Endothelial cell of umbilical vein (primary cell): ENCODE measurements around the gene TTC4. TPM values are rescaled to one million over a fixed set of nuclear protein-coding genes. Genes with fewer than 3 reads are reported as not detected.

Source experiments
- BruUV-seq: library from RNA; stranded (reverse); fragments of 400-500 nt; replicated peaks from 2 replicates; lab custom pipeline; 2021; lab: Mats Ljungman, UMichigan
- CTCF ChIA-PET: fragments of 300-600, 350-600 bp; sonication (Branson Sonifier 250); formaldehyde crosslinking; loops from one replicate; lab custom pipeline; 2021; ENCODE audit warnings: antibody characterized with exemption, inconsistent platforms; lab: Charles Lee
- POLR2A ChIA-PET: fragments of 300-600, 350-600 bp; sonication (Branson Sonifier 250); formaldehyde crosslinking; loops from one replicate; lab custom pipeline; 2021; ENCODE audit warnings: antibody characterized with exemption, inconsistent platforms; lab: Charles Lee
- DNase-seq: peaks from one replicate; pipeline ENCODE4 v3.0.0-alpha.2; 2011; ENCODE audit warnings: low read depth, low spot score
- FAIRE-seq: peaks from 2 replicates; lab custom pipeline; 2011; peaks lifted over from hg19 to GRCh38; lab: Jason Lieb, UNC
- H2AFZ ChIP-seq: 2 replicates; pipeline ENCODE4 v1.6.0; 2012; ENCODE audit warnings: low read depth, low read length, control low read depth, inconsistent platforms
- H3K27ac ChIP-seq: 2 replicates; pipeline ENCODE4 v1.5.1; 2011; ENCODE audit warnings: low read depth, mild to moderate bottlenecking, control low read depth, low read length, moderate library complexity; ENCODE audit not compliant: insufficient read depth
- H3K27me3 ChIP-seq, 2 experiments: 2 replicates each; pipeline versions ENCODE4 v1.6.0 to v1.6.1; 2011; ENCODE audit warnings: low read length in 2 of 2, mixed read lengths in 1 of 2; ENCODE audit not compliant: control insufficient read depth in 2 of 2, insufficient read depth in 2 of 2
- H3K36me3 ChIP-seq, 2 experiments: 2 replicates in 1 of 2; 3 replicates in 1 of 2; pipeline ENCODE4 v1.5.1; 2011; ENCODE audit warnings: low read length in 2 of 2, mild to moderate bottlenecking in 1 of 2, moderate library complexity in 1 of 2; ENCODE audit not compliant: control insufficient read depth in 2 of 2, insufficient read depth in 2 of 2; ENCODE audit errors: extremely low read depth in 1 of 2
- H3K4me1 ChIP-seq: 3 replicates; pipeline ENCODE4 v1.5.1; 2011; ENCODE audit warnings: mild to moderate bottlenecking, low read length; ENCODE audit not compliant: control insufficient read depth, insufficient read depth; ENCODE audit errors: extremely low read depth
- H3K4me2 ChIP-seq: 2 replicates; pipeline ENCODE4 v1.6.1; 2011; ENCODE audit warnings: low read length, control low read depth, mixed read lengths; ENCODE audit not compliant: insufficient read depth
- H3K4me3 ChIP-seq, 3 experiments: fragments of 200-600 bp in 1 of 3; sonication (generic), shearing (Covaris generic) in 1 of 3; replicated peaks in 1 of 3; 2 replicates each; pipeline ENCODE4 v1.5.1; 2011 to 2016; ENCODE audit warnings: control low read depth in 3 of 3, low read length in 3 of 3, mild to moderate bottlenecking in 2 of 3, inconsistent platforms in 1 of 3, low read depth in 1 of 3, moderate library complexity in 1 of 3; ENCODE audit not compliant: insufficient read depth in 1 of 3
- H3K79me2 ChIP-seq: 2 replicates; pipeline ENCODE4 v1.6.0; 2012; ENCODE audit warnings: low read length, inconsistent platforms; ENCODE audit not compliant: control insufficient read depth, insufficient read depth
- H3K9ac ChIP-seq: replicated peaks from 2 replicates; pipeline ENCODE3; 2011; ENCODE audit warnings: low read length, control low read depth; ENCODE audit not compliant: insufficient read depth; ENCODE audit errors: extremely low read depth
- H3K9me1 ChIP-seq: replicated peaks from 3 replicates; pipeline ENCODE4 v1.6.0; 2011; ENCODE audit warnings: mild to moderate bottlenecking, low read length; ENCODE audit not compliant: control insufficient read depth, insufficient read depth; ENCODE audit errors: extremely low read depth
- H3K9me3 ChIP-seq: replicated peaks from 2 replicates; pipeline ENCODE4 v1.5.1; 2012; ENCODE audit warnings: low read length, inconsistent platforms; ENCODE audit not compliant: control insufficient read depth, insufficient read depth
- H4K20me1 ChIP-seq: replicated peaks from 2 replicates; pipeline ENCODE3; 2011; ENCODE audit warnings: mild to moderate bottlenecking, low read length; ENCODE audit not compliant: control insufficient read depth, insufficient read depth; ENCODE audit errors: extremely low read depth
- EZH2 ChIP-seq: IDR thresholded peaks from 2 replicates; pipeline ENCODE4 v1.6.1; 2012; ENCODE audit warnings: borderline replicate concordance, low read depth, mild to moderate bottlenecking, moderate library complexity, low read length, inconsistent platforms; ENCODE audit not compliant: severe bottlenecking
- FOS ChIP-seq: IDR thresholded peaks from 2 replicates; pipeline ENCODE4 v1.6.1; 2011; ENCODE audit warnings: mild to moderate bottlenecking, low read length, moderate library complexity, borderline replicate concordance; ENCODE audit not compliant: insufficient read depth
- GATA2 ChIP-seq: IDR thresholded peaks from 2 replicates; pipeline ENCODE4 v1.7.0; 2011; ENCODE audit warnings: low read depth, mild to moderate bottlenecking, moderate library complexity, mixed read lengths, low read length; ENCODE audit not compliant: insufficient read length, insufficient read depth
- JUN ChIP-seq: IDR thresholded peaks from 2 replicates; pipeline ENCODE4 v1.6.1; 2011; ENCODE audit warnings: borderline replicate concordance, low read depth; ENCODE audit not compliant: insufficient read length, insufficient read depth
- MYC ChIP-seq: IDR thresholded peaks from one replicate; pipeline ENCODE4 v1.6.1; 2011; ENCODE audit warnings: mild to moderate bottlenecking, low read depth, low read length
- POLR2A ChIP-seq: IDR thresholded peaks from 2 replicates; pipeline ENCODE4 v1.6.1; 2012; ENCODE audit warnings: low read depth, mild to moderate bottlenecking, control low read depth, low read length
- POLR2AphosphoS5 ChIP-seq: IDR thresholded peaks from 2 replicates; pipeline ENCODE4 v1.6.1; 2012; ENCODE audit warnings: low read depth, mild to moderate bottlenecking, control low read depth, low read length, moderate library complexity; ENCODE audit not compliant: insufficient read depth
- dilution Hi-C: fragments of 300-500 bp; cut with MboI; formaldehyde crosslinking; loops from one replicate; pipeline ENCODE4 v1.15.0; 2019; ENCODE audit warnings: low sequenced_read_pairs; ENCODE audit not compliant: extremely low pct_ligation_motif_present
- intact Hi-C: fragments of 100-400 bp; cut with micrococcal nuclease; formaldehyde crosslinking; loops from one replicate; pipeline ENCODE4 v1.10.0; 2022
- polyA plus RNA-seq, 4 experiments: library from polyadenylated mRNA; depleted of rRNA in 3 of 4; stranded (reverse) in 3 of 4; unstranded in 1 of 4; fragments of >200 nt; gene quantifications; 2 replicates each; pipeline versions ENCODE4 v1.2.1 to v1.2.3, GENCODE V29; 2011 to 2012; ENCODE audit warnings: missing spikeins in 1 of 4
- total RNA-seq: library from RNA; stranded (reverse); gene quantifications from 2 replicates; pipeline ENCODE4 v1.2.3, GENCODE V29; 2021
- TF ChIP-seq, protein P1 (sequence below): IDR thresholded peaks from 2 replicates; pipeline ENCODE4 v1.6.1; 2011; ENCODE audit not compliant: insufficient read depth, insufficient read length
- TF ChIP-seq, protein P2 (sequence below), 2 donors: IDR thresholded peaks; 1 replicate in 1 of 2; 2 replicates in 1 of 2; pipeline ENCODE4 v1.5.1; 2011; ENCODE audit warnings: low read length in 2 of 2, mild to moderate bottlenecking in 2 of 2, moderate library complexity in 2 of 2, control low read depth in 1 of 2, inconsistent platforms in 1 of 2, low read depth in 1 of 2; ENCODE audit not compliant: insufficient read depth in 1 of 2; ENCODE audit errors: extremely low read depth in 1 of 2

The TTC4 gene
- total and polyA plus RNA-seq, 2 donors (not counting 3 experiments of a cell fraction or from before 2014, with no cell fraction given): 19.2 to 28.8 TPM

DNA sequence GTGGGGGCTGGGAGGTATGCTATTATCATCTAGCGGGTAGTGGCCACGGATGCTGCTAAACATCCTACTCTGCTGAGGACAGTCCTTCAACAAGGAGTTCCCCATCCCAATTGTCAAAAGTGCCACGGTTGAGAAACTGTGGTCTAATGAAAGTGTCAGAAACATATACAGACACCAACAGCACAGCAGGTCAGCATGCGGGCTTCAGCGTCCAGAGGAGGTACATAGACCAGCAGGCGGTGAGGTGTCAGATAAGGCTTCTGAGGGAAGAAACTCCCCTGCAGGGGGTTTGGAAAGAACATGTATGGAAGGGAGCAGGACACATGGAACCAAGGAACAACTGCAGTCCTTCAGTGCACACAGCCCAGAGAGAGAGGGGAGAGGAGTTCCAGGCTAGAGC lies 4.8 kb upstream of the TTC4 start:
- CTCF ChIA-PET: no interaction called here
- Histone ChIP-seq H3K36me3 (no peaks in the 10 kb centered on the region), H4K20me1 (no peaks in the 10 kb centered on the region), H3K4me1 (peaks cover 2% of the 10 kb centered on the region), H2AFZ (no peak overlapping the region), H3K79me2 (peaks cover 1% of the 10 kb centered on the region), H3K27me3 (peaks cover 0 to 2% of the 10 kb centered on the region in 2 experiments), H3K4me2 (no peak overlapping the region), H3K9me1 (no peaks in the 10 kb centered on the region), H3K4me3 (no peak overlapping the region), H3K9ac (no peak overlapping the region), H3K9me3 (no peaks in the 10 kb centered on the region), H3K27ac (no peak overlapping the region)
- DNase-seq: no peak
- no peak for FAIRE-seq
- intact Hi-C loops: no loop called here
- dilution Hi-C loops: no loop called here
- BruUV-seq: no TSS peak
- TF ChIP-seq FOS: no peak
- no peak for TF ChIP-seq GATA2
- no peak for TF ChIP-seq MYC
- no peak for TF ChIP-seq POLR2AphosphoS5
- no peak for TF ChIP-seq POLR2A
- no peak for TF ChIP-seq EZH2
- TF ChIP-seq, protein P1, sequence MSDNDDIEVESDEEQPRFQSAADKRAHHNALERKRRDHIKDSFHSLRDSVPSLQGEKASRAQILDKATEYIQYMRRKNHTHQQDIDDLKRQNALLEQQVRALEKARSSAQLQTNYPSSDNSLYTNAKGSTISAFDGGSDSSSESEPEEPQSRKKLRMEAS: no peak
- TF ChIP-seq JUN: no peak
- TF ChIP-seq, protein P2, sequence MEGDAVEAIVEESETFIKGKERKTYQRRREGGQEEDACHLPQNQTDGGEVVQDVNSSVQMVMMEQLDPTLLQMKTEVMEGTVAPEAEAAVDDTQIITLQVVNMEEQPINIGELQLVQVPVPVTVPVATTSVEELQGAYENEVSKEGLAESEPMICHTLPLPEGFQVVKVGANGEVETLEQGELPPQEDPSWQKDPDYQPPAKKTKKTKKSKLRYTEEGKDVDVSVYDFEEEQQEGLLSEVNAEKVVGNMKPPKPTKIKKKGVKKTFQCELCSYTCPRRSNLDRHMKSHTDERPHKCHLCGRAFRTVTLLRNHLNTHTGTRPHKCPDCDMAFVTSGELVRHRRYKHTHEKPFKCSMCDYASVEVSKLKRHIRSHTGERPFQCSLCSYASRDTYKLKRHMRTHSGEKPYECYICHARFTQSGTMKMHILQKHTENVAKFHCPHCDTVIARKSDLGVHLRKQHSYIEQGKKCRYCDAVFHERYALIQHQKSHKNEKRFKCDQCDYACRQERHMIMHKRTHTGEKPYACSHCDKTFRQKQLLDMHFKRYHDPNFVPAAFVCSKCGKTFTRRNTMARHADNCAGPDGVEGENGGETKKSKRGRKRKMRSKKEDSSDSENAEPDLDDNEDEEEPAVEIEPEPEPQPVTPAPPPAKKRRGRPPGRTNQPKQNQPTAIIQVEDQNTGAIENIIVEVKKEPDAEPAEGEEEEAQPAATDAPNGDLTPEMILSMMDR (IDR thresholded peaks at IDR 0.05; ENCODE audit: extremely low read depth in 1 of 2, insufficient read depth in 1 of 2, low read depth in 1 of 2, low read length in 2 of 2): no peak
- POLR2A ChIA-PET: no interaction called here
